Fibroblast of skin of abdomen (primary cell): ENCODE measurements around the gene CLEC4F. TPM values are rescaled to one million over a fixed set of nuclear protein-coding genes. Genes with fewer than 3 reads are reported as not detected.

ENCODE experiments used
- DNase-seq: peaks from one replicate; pipeline ENCODE4 v3.0.0-alpha.2; 2013
- polyA plus RNA-seq, 2 experiments: library from polyadenylated mRNA; unstranded; fragments of 120-200 nt; gene quantifications; one replicate each; pipeline ENCODE4 v1.2.1, GENCODE V29; 2013; ENCODE audit not compliant: insufficient read length in 2 of 2

CLEC4F gene
- polyA plus RNA-seq (2013, experiment 1 of 2; ENCODE audit: insufficient read length), result not detected
- polyA plus RNA-seq (2013, experiment 2 of 2; ENCODE audit: insufficient read length), result not detected

- DNase-seq, result no peak
Observed at GRCh38 chr2:70820499-70820898, at the start of gene CLEC4F. CLEC4F (minus strand) TSS chr2:70820599; CDS start chr2:70820523, 76 bp downstream.

DNA sequence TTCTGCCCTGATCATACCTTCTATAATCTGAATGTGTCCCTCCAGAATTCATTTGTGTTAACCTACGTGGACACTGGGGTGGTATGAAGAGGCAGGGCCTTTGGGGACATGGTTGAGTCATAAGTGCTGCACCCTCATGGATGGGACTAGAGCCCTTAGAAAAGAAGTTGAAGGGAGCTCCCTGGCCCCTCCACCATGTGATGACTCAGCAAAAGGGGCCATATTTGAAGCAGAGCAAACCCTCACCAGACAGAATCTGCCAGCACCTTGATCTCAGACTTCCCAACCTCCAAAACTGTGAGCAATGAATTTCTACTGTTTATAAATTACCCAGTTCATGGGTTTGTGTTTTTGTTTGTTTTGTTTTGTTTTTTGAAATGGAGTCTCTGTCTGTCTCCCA is 48.6 kb upstream of the CLEC4F start:
- DNase-seq, result no peak

DNA sequence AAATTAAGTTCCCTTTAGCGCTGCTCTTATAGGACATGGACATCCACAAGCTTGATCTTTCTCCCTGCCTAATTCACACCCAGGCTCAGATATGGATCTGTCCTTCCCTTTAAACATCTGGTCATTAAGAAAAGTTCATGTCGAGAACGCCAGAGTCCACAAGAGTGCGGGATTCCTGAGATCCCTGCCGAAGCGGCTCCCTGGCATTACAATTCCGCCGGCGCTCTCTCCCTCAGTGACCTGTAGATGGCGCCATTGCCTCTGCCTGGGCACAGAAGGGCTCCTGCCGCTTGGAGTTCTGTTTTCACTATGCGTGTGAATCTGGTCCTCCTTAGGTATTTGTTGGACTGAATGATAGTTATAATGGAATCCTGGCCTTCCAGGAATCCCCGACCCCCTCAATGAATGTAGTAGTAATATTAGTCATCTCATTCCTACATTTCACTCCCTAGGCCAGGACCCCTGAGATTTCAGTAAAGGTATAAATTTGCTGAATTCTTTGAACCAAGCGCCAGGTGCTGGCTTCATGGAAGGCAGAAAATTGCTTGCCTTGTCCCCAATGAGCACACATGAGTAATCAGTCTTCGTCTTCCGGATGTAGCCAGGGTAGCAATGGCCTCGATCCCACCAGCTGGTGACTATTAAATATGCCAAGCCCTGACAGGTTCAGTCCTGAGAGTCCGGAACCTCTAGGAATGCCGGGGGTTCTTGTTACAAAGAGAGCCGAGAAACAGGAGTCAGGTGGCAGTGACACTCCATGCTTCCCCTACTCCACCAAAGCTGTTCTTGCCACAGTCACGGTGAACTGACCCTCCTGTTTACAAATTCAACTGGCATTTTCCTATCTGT is 41.6 kb upstream of the CLEC4F start:
- DNase-seq, result peak; percentile 70

GRCh38 chr2:70855667-70856066 is 35.3 kb upstream of the CLEC4F start:
- DNase-seq, result peak; percentile 24

DNA sequence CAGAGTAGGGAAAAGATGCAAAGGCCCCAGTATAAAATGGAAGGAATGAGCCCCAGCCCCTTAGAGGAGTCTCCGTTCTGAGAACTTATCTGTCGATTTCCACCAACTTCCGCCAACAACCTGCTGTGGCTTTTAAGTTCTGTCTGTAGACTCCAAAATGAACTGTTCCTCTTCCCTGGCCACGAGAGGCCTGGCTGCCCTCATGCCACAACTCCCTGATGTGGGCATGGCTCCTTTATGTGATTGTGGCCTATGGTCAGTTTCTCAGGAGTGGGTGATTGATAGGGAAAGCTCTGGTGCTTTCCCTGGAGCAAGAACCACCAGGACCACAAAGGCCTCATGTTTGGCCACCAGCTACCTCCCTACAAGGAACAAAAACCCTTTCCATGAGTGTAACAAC is 34.0 kb upstream of the CLEC4F start:
- DNase-seq, result no peak

DNA sequence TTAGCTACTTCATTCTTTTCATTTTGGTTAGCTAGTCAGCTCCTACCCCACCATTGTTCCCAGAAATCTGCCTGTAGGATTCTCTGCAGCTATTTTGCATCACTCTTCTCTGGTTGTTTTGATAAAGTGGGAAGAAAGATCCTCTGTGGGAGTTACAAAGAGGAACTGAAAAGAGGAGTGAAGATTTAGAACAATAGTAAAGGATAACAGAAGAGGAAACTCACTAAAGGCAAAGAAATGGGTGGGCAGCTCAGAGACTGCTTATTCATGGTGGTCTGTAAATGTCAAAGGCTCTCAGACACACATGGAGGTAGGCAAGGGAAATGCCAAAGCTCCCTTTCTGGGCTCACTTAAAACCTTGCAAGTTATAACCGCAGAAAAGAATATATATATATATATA is 32.4 kb upstream of the CLEC4F start:
- DNase-seq, result no peak

- DNase-seq, result peak; percentile 8
Observed at GRCh38 chr2:70851704-70852103, 31.3 kb upstream of the CLEC4F start.

- no peak for DNase-seq
Observed at GRCh38 chr2:70850925-70851324, 30.5 kb upstream of the CLEC4F start.

GRCh38 chr2:70842401-70842800 is 22.0 kb upstream of the CLEC4F start:
- DNase-seq, result no peak

GRCh38 chr2:70837980-70838925 is 17.9 kb upstream of the CLEC4F start:
- DNase-seq, result no peak

DNA sequence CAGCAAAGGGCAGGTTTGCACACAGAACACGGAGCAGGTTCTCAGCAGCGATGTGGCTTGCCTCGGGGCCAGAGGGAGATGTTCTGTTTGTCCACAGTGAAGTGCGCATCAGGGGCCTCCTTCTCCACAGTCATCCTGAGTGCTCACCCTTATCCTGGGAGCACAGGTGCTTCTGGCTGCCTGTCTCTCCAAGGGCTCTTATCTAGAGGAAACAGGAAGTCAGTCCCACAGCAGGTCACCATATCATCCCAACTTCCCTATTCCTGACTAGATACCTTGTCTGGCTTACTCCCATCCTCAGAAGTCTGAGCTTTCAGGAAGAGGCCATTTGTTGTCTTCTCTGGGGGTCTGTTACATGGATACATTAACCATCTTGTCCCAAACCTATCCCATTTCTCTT is 15.2 kb upstream of the CLEC4F start, which contains the start of gene CD207:
TSS of gene CD207 (minus strand) at position 174 of the 400 bp plus-strand sequence. CDS start at position 134, 40 bp downstream.
- no peak for DNase-seq

GRCh38 chr2:70834881-70835280 is 14.5 kb upstream of the CLEC4F start:
- no peak for DNase-seq

GRCh38 chr2:70834106-70834505 is 13.7 kb upstream of the CLEC4F start:
- DNase-seq, result no peak

DNA sequence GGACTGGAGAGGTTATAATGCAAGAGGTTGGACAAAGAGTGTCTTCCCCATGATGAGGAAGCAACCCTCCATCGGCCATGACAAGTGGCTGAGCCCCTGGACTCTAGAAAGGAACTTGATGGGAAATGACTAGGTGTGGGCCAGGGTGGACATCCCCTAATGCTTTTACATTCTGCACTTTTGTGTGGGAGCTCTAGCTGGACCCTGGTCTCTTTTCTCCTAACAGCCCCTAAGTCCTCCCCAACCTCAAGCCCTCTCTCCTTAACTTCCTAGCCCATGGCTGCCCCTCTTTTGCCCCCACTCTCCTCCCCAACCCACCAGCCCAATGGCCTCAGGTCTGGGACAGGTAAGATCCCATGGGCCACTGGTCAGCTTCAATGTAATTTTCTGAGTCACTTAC is 12.8 kb upstream of the CLEC4F start:
- no peak for DNase-seq

DNA sequence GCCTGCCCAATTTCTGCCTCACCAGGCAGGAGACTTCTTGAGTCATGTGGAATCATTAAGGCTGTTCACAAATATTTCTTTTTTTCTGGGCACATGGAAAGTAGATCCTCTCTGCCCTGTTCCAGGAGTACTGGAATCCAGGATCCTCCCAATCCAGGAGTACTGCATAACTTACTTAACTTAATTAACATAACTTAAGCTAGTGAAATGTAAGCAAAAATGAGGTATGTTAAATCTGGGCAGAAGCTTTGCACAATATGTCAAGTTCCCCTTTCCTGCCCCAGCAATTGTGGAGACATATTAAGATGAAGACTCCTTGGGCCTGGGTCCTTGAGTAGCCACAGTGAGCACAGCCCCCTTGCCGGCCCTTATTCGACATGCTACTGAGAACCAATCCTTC is 12.0 kb upstream of the CLEC4F start:
- no peak for DNase-seq

DNA sequence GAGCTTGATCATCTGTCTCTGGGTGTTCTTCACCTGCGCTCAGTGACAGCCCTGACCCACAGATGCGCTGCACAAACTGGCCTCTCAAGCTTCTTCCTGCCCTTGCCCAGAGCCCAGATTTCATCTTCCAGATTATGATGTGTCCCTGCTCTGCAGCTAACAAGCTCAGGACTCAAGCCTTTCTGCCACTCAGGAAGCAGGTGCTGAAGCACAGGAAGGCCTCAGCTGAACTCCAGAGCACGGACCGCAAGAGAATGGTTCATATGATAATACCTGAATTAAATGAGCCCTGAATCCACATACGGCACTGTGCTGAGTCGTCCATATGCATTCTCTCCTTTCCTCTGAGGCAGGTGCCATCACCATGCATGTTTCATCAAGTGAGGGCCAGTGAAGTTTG is 11.5 kb upstream of the CLEC4F start:
- no peak for DNase-seq

DNA sequence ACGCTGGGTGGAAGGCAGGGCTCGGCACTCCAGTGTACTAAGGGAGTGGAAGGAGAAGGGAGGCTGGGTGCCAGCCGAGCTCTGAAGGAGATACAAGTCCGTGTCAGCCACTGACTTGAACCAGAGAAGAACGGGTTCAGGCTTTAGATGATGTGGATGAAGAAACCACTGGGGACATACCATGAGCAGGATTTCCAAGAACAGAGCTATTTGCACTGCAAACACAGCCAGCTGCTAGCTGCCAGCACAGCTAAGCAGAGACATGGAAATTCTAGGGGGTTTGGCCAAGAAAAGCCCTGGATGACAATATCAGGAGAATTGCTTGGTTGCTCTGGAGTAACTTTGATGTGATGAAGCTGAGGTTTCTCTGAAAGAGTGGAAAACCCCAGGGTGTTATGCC is 10.0 kb upstream of the CLEC4F start:
- DNase-seq, result no peak

GRCh38 chr2:70829916-70830315 is 9.5 kb upstream of the CLEC4F start:
- no peak for DNase-seq

DNA sequence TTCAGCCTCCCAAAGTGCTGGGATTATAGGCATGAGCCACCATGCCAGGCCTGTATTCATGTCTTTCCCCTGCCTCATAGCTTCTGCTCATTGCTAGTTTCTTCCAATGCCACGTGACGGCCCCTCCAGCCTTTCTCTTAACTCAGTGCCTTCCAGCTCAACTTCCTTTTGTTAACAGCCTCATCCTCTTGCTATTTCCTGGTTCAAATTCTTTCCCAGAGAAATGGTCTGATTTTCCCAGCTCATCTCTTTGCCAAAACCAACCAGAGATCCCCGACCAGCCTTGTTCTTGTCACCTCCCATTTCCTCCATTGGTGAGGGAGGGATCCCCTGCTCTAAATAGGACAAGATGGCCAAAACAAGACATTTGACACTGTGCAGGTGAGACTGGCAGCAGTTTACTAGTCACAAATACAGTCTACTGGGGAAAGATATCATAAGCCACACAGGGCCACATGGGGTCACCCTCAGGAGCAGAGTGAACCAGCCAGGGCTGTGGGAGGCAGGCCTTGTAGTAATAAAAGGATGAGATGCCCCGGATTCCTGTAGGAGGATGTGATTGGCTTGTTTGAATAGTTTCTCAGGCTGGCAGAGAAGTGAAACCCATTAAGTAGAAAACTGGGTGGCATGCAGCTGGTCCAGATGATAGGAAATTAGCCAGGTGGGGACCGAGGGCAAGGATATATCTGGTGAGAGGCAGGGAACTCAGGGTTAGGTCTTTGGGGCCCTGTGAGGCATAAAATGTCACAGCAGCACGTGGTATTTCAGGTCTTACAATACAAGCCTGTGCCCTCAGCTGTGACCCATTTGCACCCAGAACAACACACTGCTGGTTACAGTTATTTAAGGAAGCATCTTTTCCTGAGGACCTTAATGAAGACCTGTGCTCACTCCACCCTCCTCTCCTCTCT is 8.8 kb upstream of the CLEC4F start:
- DNase-seq, result peak; percentile 52

DNA sequence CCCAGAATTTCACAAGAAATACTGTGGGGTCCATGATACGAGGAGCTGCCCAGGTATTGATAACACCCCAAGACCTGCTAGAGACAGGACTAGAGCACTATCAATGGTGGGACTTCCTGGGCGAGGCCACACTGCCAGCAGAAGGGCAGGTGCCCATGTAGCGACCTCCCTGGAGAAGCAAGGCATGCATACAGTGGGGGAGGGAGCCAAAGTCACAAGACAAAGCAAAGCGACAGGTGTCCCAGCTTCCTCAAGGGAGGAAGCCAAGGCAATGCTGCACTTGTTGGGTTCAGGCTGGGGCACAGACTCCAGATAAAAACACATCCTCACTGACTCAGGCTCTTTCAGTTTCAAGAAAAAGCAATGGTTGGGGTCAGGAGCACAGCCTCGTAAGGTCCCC is 7.7 kb upstream of the CLEC4F start:
- no peak for DNase-seq

GRCh38 chr2:70827388-70827787 is 7.0 kb upstream of the CLEC4F start:
- DNase-seq, result no peak

- no peak for DNase-seq
Observed at GRCh38 chr2:70826696-70827350, 6.4 kb upstream of the CLEC4F start.
